Astrocyte of the hippocampus (primary cell): ENCODE results near the gene CSTF3.
"Not testable (repeated sequence)": the region's sequence is repeated elsewhere in the genome, so short reads cannot be mapped to it uniquely, and the experiment has no call there.

Experiments used
- DNase-seq: peaks from one replicate; pipeline ENCODE4 v3.0.0; 2011; ENCODE audit warnings: low read depth, low spot score

The CSTF3 gene

GRCh38 chr11:33086017-33086416 lies 75.3 kb downstream of the CSTF3 start:
- no peak for DNase-seq

- no peak for DNase-seq
Observed at GRCh38 chr11:33083918-33084317, 77.4 kb downstream of the CSTF3 start.

- no peak for DNase-seq
Observed at GRCh38 chr11:33072465-33072864, 88.8 kb downstream of the CSTF3 start.

GRCh38 chr11:33068611-33069340 lies 92.5 kb downstream of the CSTF3 start:
- DNase-seq: no peak

GRCh38 chr11:33067294-33067693 lies 94.0 kb downstream of the CSTF3 start:
- no peak for DNase-seq

GRCh38 chr11:33065445-33066178 lies 95.7 kb downstream of the CSTF3 start:
- DNase-seq: peak; percentile 84

- DNase-seq: no peak
Observed at GRCh38 chr11:33064866-33065265, 96.4 kb downstream of the CSTF3 start.

GRCh38 chr11:33064033-33064825 lies 97.1 kb downstream of the CSTF3 start:
- no peak for DNase-seq

GRCh38 chr11:33063326-33063881 lies 97.9 kb downstream of the CSTF3 start:
- peak; percentile 44 for DNase-seq

GRCh38 chr11:33062137-33062536 lies 99.1 kb downstream of the CSTF3 start:
- DNase-seq: no peak

- no peak for DNase-seq
Observed at GRCh38 chr11:33060271-33060670, 101.0 kb downstream of the CSTF3 start.

- no peak for DNase-seq
Observed at GRCh38 chr11:33059331-33060007, 101.8 kb downstream of the CSTF3 start.

GRCh38 chr11:33057284-33057683 lies 104.0 kb downstream of the CSTF3 start:
- no peak for DNase-seq

- no peak for DNase-seq
Observed at GRCh38 chr11:33055375-33055774, 105.9 kb downstream of the CSTF3 start.

- DNase-seq: no peak
Observed at GRCh38 chr11:33052231-33052630, 109.0 kb downstream of the CSTF3 start.

GRCh38 chr11:33049565-33050408 lies 111.5 kb downstream of the CSTF3 start:
- DNase-seq: not testable (repeated sequence)

GRCh38 chr11:33048701-33049100 lies 112.6 kb downstream of the CSTF3 start:
- DNase-seq: not testable (repeated sequence)

GRCh38 chr11:33045551-33046255 lies 115.6 kb downstream of the CSTF3 start:
- no peak for DNase-seq

- DNase-seq: peak; percentile 78
Observed at GRCh38 chr11:33044285-33044756, 117.0 kb downstream of the CSTF3 start.
